Ovary (tissue), 3 donors: ENCODE measurements around the gene TXNDC11.

Source experiments
- POLR2A ChIP-seq: fragments of 450-650 bp; IDR thresholded peaks from one replicate; pipeline ENCODE4 v1.6.1; 2017; ENCODE audit warnings: antibody characterized with exemption, mild to moderate bottlenecking, moderate library complexity
- TF ChIP-seq, protein P1 (sequence below), 3 donors: fragments of 450-650 bp in 2 of 3; fragments of 200-600 bp in 1 of 3; IDR thresholded peaks; one replicate each; pipeline versions ENCODE4 v1.5.1 to v1.8.0; 2016 to 2022; ENCODE audit warnings: antibody characterized with exemption in 3 of 3, mild to moderate bottlenecking in 1 of 3
- donor health status: DM: no; HTN: no; CAD: no.

- TF ChIP-seq, protein P1, sequence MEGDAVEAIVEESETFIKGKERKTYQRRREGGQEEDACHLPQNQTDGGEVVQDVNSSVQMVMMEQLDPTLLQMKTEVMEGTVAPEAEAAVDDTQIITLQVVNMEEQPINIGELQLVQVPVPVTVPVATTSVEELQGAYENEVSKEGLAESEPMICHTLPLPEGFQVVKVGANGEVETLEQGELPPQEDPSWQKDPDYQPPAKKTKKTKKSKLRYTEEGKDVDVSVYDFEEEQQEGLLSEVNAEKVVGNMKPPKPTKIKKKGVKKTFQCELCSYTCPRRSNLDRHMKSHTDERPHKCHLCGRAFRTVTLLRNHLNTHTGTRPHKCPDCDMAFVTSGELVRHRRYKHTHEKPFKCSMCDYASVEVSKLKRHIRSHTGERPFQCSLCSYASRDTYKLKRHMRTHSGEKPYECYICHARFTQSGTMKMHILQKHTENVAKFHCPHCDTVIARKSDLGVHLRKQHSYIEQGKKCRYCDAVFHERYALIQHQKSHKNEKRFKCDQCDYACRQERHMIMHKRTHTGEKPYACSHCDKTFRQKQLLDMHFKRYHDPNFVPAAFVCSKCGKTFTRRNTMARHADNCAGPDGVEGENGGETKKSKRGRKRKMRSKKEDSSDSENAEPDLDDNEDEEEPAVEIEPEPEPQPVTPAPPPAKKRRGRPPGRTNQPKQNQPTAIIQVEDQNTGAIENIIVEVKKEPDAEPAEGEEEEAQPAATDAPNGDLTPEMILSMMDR (IDR thresholded peaks at IDR 0.05), result no peak
- no peak for TF ChIP-seq POLR2A
Observed at GRCh38 chr16:11716336-11716735, 26.3 kb downstream of the TXNDC11 start.
